ENCODE measurements around the gene GRIK2. TPM values are rescaled to one million over a fixed set of nuclear protein-coding genes. Genes with fewer than 3 reads are reported as not detected.

The GRIK2 gene
- total RNA-seq, 4 donors from 2014 or later = 0.30 to 4.1 (median 1.3) TPM

DNA sequence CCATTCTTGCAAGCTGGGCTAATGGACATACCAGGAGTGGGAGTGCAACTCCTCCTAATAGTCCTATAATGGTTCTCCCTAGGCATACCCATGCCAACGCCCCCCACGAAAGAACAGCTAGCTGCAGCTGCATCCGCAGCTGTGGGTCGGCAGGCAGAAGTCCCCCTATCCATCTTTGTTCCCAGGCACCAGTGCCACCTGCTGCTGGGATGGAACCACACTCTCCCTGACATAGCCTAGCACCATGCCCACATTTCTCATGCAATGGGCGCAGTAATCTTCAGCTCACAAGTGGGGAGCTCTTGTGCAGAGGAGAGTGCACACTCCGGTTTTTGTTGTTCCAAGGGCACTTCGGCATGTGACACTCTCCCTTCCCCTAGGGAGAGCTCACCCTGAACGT, 567.8 kb downstream of the GRIK2 start:
- H3K4me3 ChIP-seq = no peak overlapping the region
- no peaks in the 10 kb centered on the region for H3K4me1 ChIP-seq
- TF ChIP-seq POLR2A (IDR thresholded peaks at IDR 0.05) = no peak
- TF ChIP-seq EP300 (IDR thresholded peaks at IDR 0.05) = no peak
- TF ChIP-seq, protein P1, sequence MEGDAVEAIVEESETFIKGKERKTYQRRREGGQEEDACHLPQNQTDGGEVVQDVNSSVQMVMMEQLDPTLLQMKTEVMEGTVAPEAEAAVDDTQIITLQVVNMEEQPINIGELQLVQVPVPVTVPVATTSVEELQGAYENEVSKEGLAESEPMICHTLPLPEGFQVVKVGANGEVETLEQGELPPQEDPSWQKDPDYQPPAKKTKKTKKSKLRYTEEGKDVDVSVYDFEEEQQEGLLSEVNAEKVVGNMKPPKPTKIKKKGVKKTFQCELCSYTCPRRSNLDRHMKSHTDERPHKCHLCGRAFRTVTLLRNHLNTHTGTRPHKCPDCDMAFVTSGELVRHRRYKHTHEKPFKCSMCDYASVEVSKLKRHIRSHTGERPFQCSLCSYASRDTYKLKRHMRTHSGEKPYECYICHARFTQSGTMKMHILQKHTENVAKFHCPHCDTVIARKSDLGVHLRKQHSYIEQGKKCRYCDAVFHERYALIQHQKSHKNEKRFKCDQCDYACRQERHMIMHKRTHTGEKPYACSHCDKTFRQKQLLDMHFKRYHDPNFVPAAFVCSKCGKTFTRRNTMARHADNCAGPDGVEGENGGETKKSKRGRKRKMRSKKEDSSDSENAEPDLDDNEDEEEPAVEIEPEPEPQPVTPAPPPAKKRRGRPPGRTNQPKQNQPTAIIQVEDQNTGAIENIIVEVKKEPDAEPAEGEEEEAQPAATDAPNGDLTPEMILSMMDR (IDR thresholded peaks at IDR 0.05) = no peak
- no peak for TF ChIP-seq POLR2AphosphoS5 (IDR thresholded peaks at IDR 0.05)
- no peak overlapping the region for H3K27ac ChIP-seq
- no peaks in the 10 kb centered on the region for H3K36me3 ChIP-seq
- no peaks in the 10 kb centered on the region for H3K9me3 ChIP-seq
- 90% methylated on average over 6 of the region's 8 CpGs for WGBS
- no peak for DNase-seq (ENCODE audit: low spot score in 2 of 2)
- no peaks in the 10 kb centered on the region for H3K27me3 ChIP-seq

DNA sequence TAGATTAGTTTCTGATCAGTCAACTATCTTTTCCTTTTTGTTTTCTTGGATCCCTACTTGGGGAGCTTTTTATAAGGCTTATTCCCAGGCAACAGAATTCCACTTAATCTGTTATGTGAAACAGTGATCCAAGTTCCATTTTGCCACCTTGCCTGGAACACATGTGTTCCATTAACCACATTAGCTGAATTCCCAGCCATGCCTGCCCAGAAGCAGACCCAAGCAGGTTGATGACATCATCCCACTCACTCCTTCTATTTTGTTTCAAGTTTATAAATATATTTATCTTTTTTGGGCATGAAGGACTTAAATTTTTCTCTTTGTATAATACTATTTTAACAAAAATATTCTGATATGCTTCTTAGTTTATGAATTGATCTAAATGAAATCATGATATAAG, 587.4 kb downstream of the GRIK2 start:
- TF ChIP-seq POLR2A (IDR thresholded peaks at IDR 0.05) (no peak), EP300 (IDR thresholded peaks at IDR 0.05) (no peak), POLR2AphosphoS5 (IDR thresholded peaks at IDR 0.05) (no peak)
- TF ChIP-seq, protein P1 (IDR thresholded peaks at IDR 0.05) = no peak
- H3K9me3 ChIP-seq = no peaks in the 10 kb centered on the region
- H3K27me3 ChIP-seq = no peaks in the 10 kb centered on the region
- H3K36me3 ChIP-seq = no peaks in the 10 kb centered on the region
- H3K4me3 ChIP-seq = no peak overlapping the region
- no peaks in the 10 kb centered on the region for H3K4me1 ChIP-seq
- no peak for DNase-seq (ENCODE audit: low spot score in 2 of 2)
- H3K27ac ChIP-seq = no peak overlapping the region

DNA sequence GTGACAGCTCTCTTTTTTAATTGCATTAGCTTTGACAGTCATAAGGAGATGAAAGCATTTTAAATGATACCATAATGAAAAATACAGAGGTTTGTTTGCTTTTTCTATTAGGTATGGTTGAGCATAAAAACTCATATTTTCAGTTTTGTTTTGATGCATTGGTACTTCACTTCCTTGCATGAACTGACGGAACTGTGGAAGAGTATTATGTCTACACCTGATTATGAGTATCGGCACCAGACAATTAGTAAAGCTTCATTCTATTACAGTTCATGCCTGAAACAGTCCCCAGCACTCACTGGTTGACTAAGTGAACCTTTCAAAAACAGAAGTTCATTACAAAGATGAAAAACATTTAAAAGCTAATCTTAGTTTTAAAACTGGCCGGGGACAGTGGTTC, 593.0 kb downstream of the GRIK2 start:
- DNase-seq (ENCODE audit: low spot score in 2 of 2) = no peak
- no peaks in the 10 kb centered on the region for H3K36me3 ChIP-seq
- TF ChIP-seq EP300 (IDR thresholded peaks at IDR 0.05) (no peak), POLR2A (IDR thresholded peaks at IDR 0.05) (no peak), POLR2AphosphoS5 (IDR thresholded peaks at IDR 0.05) (no peak)
- TF ChIP-seq, protein P1 (IDR thresholded peaks at IDR 0.05) = no peak
- H3K9me3 ChIP-seq = no peaks in the 10 kb centered on the region
- no peak overlapping the region for H3K4me3 ChIP-seq
- 92% methylated on average over 3 of the region's 3 CpGs for WGBS
- no peaks in the 10 kb centered on the region for H3K27me3 ChIP-seq
- no peak overlapping the region for H3K27ac ChIP-seq
- H3K4me1 ChIP-seq = no peaks in the 10 kb centered on the region

DNA sequence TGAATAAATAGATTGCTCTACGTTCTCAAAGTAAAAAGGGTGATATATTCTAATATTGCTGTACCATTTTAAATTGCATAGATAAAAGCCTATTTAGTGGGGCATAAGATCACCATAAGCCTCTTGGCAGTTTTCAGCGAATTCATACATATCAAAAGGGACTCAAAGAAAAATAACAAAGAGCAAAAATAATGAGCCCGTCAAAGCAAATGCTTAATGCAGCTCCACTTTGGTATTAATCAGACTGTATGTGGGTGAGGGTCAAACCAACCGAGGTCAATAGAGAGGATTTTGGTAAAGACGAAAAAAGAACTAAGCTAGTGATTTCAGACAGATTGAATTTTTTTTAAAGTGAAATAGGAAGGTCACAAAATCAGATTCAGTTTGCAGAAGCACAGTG, 598.8 kb downstream of the GRIK2 start:
- Histone ChIP-seq H3K9me3 (no peaks in the 10 kb centered on the region), H3K27me3 (no peaks in the 10 kb centered on the region), H3K4me3 (no peak overlapping the region), H3K36me3 (no peaks in the 10 kb centered on the region), H3K4me1 (no peaks in the 10 kb centered on the region), H3K27ac (no peak overlapping the region)
- no peak for DNase-seq (ENCODE audit: low spot score in 2 of 2)
- 57% methylated on average over 5 of the region's 5 CpGs for WGBS
- TF ChIP-seq POLR2AphosphoS5 (IDR thresholded peaks at IDR 0.05) (no peak), POLR2A (IDR thresholded peaks at IDR 0.05) (no peak), EP300 (IDR thresholded peaks at IDR 0.05) (no peak)
- TF ChIP-seq, protein P1 (IDR thresholded peaks at IDR 0.05) = no peak

DNA sequence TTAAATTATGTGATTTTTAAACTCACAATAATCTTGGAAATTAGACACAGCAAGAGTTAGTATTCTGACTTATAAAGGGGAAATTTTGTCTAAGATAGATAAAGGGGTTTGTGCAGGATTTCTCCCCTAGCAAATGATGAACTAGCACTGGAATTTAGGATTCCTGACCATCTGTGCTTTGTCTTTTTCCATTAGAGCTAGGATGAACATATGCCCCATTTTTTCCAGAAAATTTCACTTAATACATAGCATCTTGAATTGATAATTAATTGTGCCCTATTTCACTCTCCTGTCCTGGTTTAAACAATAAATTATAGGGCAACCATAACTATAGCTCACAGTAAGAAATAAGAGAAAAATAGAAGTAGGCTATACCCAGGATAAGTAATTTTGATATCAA, 601.0 kb downstream of the GRIK2 start:
- no peaks in the 10 kb centered on the region for H3K36me3 ChIP-seq
- no peak overlapping the region for H3K27ac ChIP-seq
- TF ChIP-seq POLR2AphosphoS5 (IDR thresholded peaks at IDR 0.05) (no peak), EP300 (IDR thresholded peaks at IDR 0.05) (no peak), POLR2A (IDR thresholded peaks at IDR 0.05) (no peak)
- TF ChIP-seq, protein P1 (IDR thresholded peaks at IDR 0.05) = no peak
- H3K9me3 ChIP-seq = no peaks in the 10 kb centered on the region
- no peaks in the 10 kb centered on the region for H3K27me3 ChIP-seq
- H3K4me1 ChIP-seq = no peaks in the 10 kb centered on the region
- DNase-seq (ENCODE audit: low spot score in 2 of 2) = no peak
- H3K4me3 ChIP-seq = no peak overlapping the region

Measured in suprapubic skin (tissue), 4 donors.